Occipital lobe (tissue), 2 donors: ENCODE results near the gene CSNK2A1. TPM values are rescaled to one million over a fixed set of nuclear protein-coding genes. Genes with fewer than 3 reads are reported as not detected.
"Not testable (repeated sequence)": the region's sequence is repeated elsewhere in the genome, so short reads cannot be mapped to it uniquely, and the experiment has no call there.

Experiments
- DNase-seq: peaks from one replicate; lab custom pipeline; 2025; lab: John Stamatoyannopoulos, UW
- total RNA-seq: library from RNA; depleted of rRNA; stranded (reverse); fragments of >200 nt; gene quantifications from one replicate; pipeline ENCODE4 v1.2.3, GENCODE V29; 2014

CSNK2A1 gene
- total RNA-seq, 1 donor from 2014 or later, result 187 TPM

- DNase-seq, result no peak
Observed at GRCh38 chr20:533526-533925, 10.1 kb downstream of the CSNK2A1 start.

GRCh38 chr20:532530-532929 is 11.1 kb downstream of the CSNK2A1 start:
- no peak for DNase-seq

- DNase-seq, result no peak
Observed at GRCh38 chr20:531608-532007, 12.0 kb downstream of the CSNK2A1 start.

- no peak for DNase-seq
Observed at GRCh38 chr20:530321-530720, 13.3 kb downstream of the CSNK2A1 start.

- no peak for DNase-seq
Observed at GRCh38 chr20:528923-529604, 14.5 kb downstream of the CSNK2A1 start.

GRCh38 chr20:527571-527886 is 16.1 kb downstream of the CSNK2A1 start:
- DNase-seq, result no peak

- DNase-seq, result no peak
Observed at GRCh38 chr20:521860-522259, 21.7 kb downstream of the CSNK2A1 start.

GRCh38 chr20:519999-520398 is 23.6 kb downstream of the CSNK2A1 start:
- DNase-seq, result no peak

GRCh38 chr20:517221-517620 is 26.4 kb downstream of the CSNK2A1 start:
- no peak for DNase-seq

- DNase-seq, result no peak
Observed at GRCh38 chr20:516799-517198, 26.8 kb downstream of the CSNK2A1 start.

- DNase-seq, result no peak
Observed at GRCh38 chr20:515696-516095, 27.9 kb downstream of the CSNK2A1 start.

- no peak for DNase-seq
Observed at GRCh38 chr20:513429-513828, 30.2 kb downstream of the CSNK2A1 start.

- not testable (repeated sequence) for DNase-seq
Observed at GRCh38 chr20:510328-511057, 33.1 kb downstream of the CSNK2A1 start.

GRCh38 chr20:508364-508787 is 35.2 kb downstream of the CSNK2A1 start:
- DNase-seq, result not testable (repeated sequence)

GRCh38 chr20:507761-508332 is 35.7 kb downstream of the CSNK2A1 start:
- DNase-seq, result no peak

- no peak for DNase-seq
Observed at GRCh38 chr20:507006-507758, 36.4 kb downstream of the CSNK2A1 start.

- DNase-seq, result no peak
Observed at GRCh38 chr20:504632-505075, 38.9 kb downstream of the CSNK2A1 start.

GRCh38 chr20:503048-503737 is 40.4 kb downstream of the CSNK2A1 start:
- DNase-seq, result no peak

GRCh38 chr20:497979-498378 is 45.6 kb downstream of the CSNK2A1 start:
- no peak for DNase-seq

GRCh38 chr20:496126-496696 is 47.4 kb downstream of the CSNK2A1 start:
- no peak for DNase-seq

GRCh38 chr20:492159-492558 is 51.4 kb downstream of the CSNK2A1 start:
- no peak for DNase-seq
